Left lung (tissue), 10 donors: ENCODE data around the gene MAP2. TPM values are rescaled to one million over a fixed set of nuclear protein-coding genes. Genes with fewer than 3 reads are reported as not detected.

Experiments
- ATAC-seq: fragments of 200-7000 bp; cut with Tn5 transposase; one replicate; pipeline ENCODE4 v1.9.1; 2020; ENCODE audit warnings: moderate library complexity
- DNase-seq, 4 donors: peaks; one replicate each; pipeline ENCODE4 v3.0.0-alpha.2; 2013 to 2020
- H3K27ac ChIP-seq, 2 donors: fragments of 200-600 bp; sonication (generic) in 1 of 2; one replicate each; pipeline versions ENCODE4 v1.5.0 to v1.8.0; 2020 to 2021
- H3K27me3 ChIP-seq, 2 donors: fragments of 200-600 bp; sonication (generic) in 1 of 2; one replicate each; pipeline versions ENCODE4 v1.5.0 to v1.8.0; 2020 to 2021
- H3K36me3 ChIP-seq, 2 donors: fragments of 200-600 bp; sonication (generic) in 1 of 2; one replicate each; pipeline versions ENCODE4 v1.5.0 to v1.8.0; 2020 to 2021
- H3K4me1 ChIP-seq, 2 donors: fragments of 200-600 bp; one replicate each; pipeline ENCODE4 v1.8.0; 2021
- H3K4me3 ChIP-seq, 2 donors: fragments of 200-600 bp; sonication (generic) in 1 of 2; one replicate each; pipeline versions ENCODE4 v1.5.0 to v1.8.0; 2020 to 2021; ENCODE audit warnings: mild to moderate bottlenecking in 1 of 2
- H3K9me3 ChIP-seq, 2 donors: fragments of 200-600 bp; sonication (generic) in 1 of 2; one replicate each; pipeline versions ENCODE4 v1.5.0 to v1.8.0; 2020 to 2021
- CTCF ChIP-seq, 2 donors: fragments of 200-600 bp; sonication (generic) in 1 of 2; IDR thresholded peaks; one replicate each; pipeline versions ENCODE4 v1.5.0 to v1.8.0; 2021; ENCODE audit warnings: antibody characterized with exemption in 2 of 2
- intact Hi-C, 2 donors: fragments of 100-400 bp; cut with DNase I; formaldehyde crosslinking; loops; one replicate each; pipeline versions ENCODE4 v1.11.2 to v1.14.2; 2022
- polyA plus RNA-seq, 6 donors: library from polyadenylated mRNA; unstranded; fragments of 120-200 nt; gene quantifications; one replicate each; pipeline ENCODE4 v1.2.1, GENCODE V29; 2013; ENCODE audit not compliant: insufficient read length in 6 of 6
- total RNA-seq, 2 donors: library from RNA; stranded (reverse); fragmentation: NEBNext Ultra II Directional; extraction: Animal tissue kit (Norgen Biotek cat#: 25700); gene quantifications; one replicate each; pipeline ENCODE4 v1.2.1, GENCODE V29; 2021
- donor health status: DM: no; HTN: yes; CAD: no.
- donor health status: DM: no; HTN: no; CAD: no.

Gene MAP2
- total and polyA plus RNA-seq, 8 donors: 8.5 to 67.1 (median 11.1) TPM

- intact Hi-C loops: no loop called here
- H3K4me3 ChIP-seq: no peak overlapping the region
- no peak overlapping the region for H3K27ac ChIP-seq
Observed at GRCh38 chr2:209411296-209411695, 12.6 kb upstream of the MAP2 start.

GRCh38 chr2:209411718-209412117, 12.1 kb upstream of the MAP2 start:
- DNase-seq: no peak
- TF ChIP-seq CTCF (IDR thresholded peaks at IDR 0.05): no peak
- intact Hi-C loops: no loop called here
- Histone ChIP-seq H3K27ac (no peak overlapping the region), H3K4me3 (no peak overlapping the region), H3K4me1 (no peaks in the 10 kb centered on the region), H3K9me3 (peaks cover 0 to 16% of the 10 kb centered on the region in 2 donors), H3K27me3 (no peaks in the 10 kb centered on the region), H3K36me3 (no peaks in the 10 kb centered on the region)
- ATAC-seq: no peak

More at GRCh38 chr2:209411296-209411695, 12.6 kb upstream of the MAP2 start:
- no peak for DNase-seq
- no peaks in the 10 kb centered on the region for H3K4me1 ChIP-seq
- H3K9me3 ChIP-seq: peaks cover 0 to 16% of the 10 kb centered on the region in 2 donors
- no peaks in the 10 kb centered on the region for H3K36me3 ChIP-seq
- no peak for ATAC-seq
- no peaks in the 10 kb centered on the region for H3K27me3 ChIP-seq
- TF ChIP-seq CTCF (IDR thresholded peaks at IDR 0.05): no peak

GRCh38 chr2:209413311-209414014, 10.4 kb upstream of the MAP2 start:
- ATAC-seq (no peak), DNase-seq (no peak)
- intact Hi-C loops: no loop called here

GRCh38 chr2:209416913-209417312, 6.9 kb upstream of the MAP2 start:
- no peak for TF ChIP-seq CTCF (IDR thresholded peaks at IDR 0.05)
- Histone ChIP-seq H3K4me3 (no peak overlapping the region), H3K9me3 (peaks cover 0 to 16% of the 10 kb centered on the region in 2 donors), H3K27ac (no peak overlapping the region), H3K4me1 (no peaks in the 10 kb centered on the region), H3K36me3 (no peaks in the 10 kb centered on the region), H3K27me3 (no peaks in the 10 kb centered on the region)
- DNase-seq (no peak), ATAC-seq (no peak)
- intact Hi-C loops: no loop called here

More at GRCh38 chr2:209413311-209414014, 10.4 kb upstream of the MAP2 start:
- no peak for TF ChIP-seq CTCF (IDR thresholded peaks at IDR 0.05)
- no peaks in the 10 kb centered on the region for H3K27me3 ChIP-seq
- H3K27ac ChIP-seq: no peak overlapping the region
- no peaks in the 10 kb centered on the region for H3K4me1 ChIP-seq
- peaks cover 0 to 16% of the 10 kb centered on the region in 2 donors for H3K9me3 ChIP-seq
- no peak overlapping the region for H3K4me3 ChIP-seq
- no peaks in the 10 kb centered on the region for H3K36me3 ChIP-seq

GRCh38 chr2:209422191-209422754, 1.6 kb upstream of the MAP2 start:
- intact Hi-C loops: loop anchor here in 1 of 2 donors (10.0 kb wide), 1 partner anchor 133 kb away; no protein-coding TSS in a partner anchor
- Histone ChIP-seq H3K9me3 (no peaks in the 10 kb centered on the region), H3K4me1 (peaks cover 0 to 8% of the 10 kb centered on the region in 2 donors), H3K4me3 (no peak overlapping the region), H3K36me3 (no peaks in the 10 kb centered on the region), H3K27ac (no peak overlapping the region), H3K27me3 (peaks cover 0 to 32% of the 10 kb centered on the region in 2 donors)
- DNase-seq (no peak), ATAC-seq (no peak)
- no peak for TF ChIP-seq CTCF (IDR thresholded peaks at IDR 0.05)
